GM12878 (cell line): ENCODE results near the gene LCP1. TPM values are rescaled to one million over a fixed set of nuclear protein-coding genes. Genes with fewer than 3 reads are reported as not detected.

ENCODE experiments used
- ATAC-seq: fragments of 200-7000 bp; cut with Tn5 transposase; 3 replicates; pipeline ENCODE4 v1.9.1; 2020; ENCODE audit warnings: mild to moderate bottlenecking, moderate library complexity
- BruUV-seq: library from RNA; stranded (reverse); fragments of 400-500 nt; replicated peaks from 2 replicates; lab custom pipeline; 2021; lab: Mats Ljungman, UMichigan
- CTCF ChIA-PET: fragments of 300-600 bp; sonication (Branson Sonifier 250); formaldehyde crosslinking; extraction: SDS; loops from one replicate; lab custom pipeline; 2021; ENCODE audit warnings: inconsistent platforms; lab: Yijun Ruan, JAX
- POLR2A ChIA-PET: fragments of 350-600 bp; formaldehyde crosslinking; extraction: SDS; loops from one replicate; lab custom pipeline; 2021; ENCODE audit warnings: inconsistent platforms; lab: Charles Lee
- RAD21 ChIA-PET: fragments of 300-600 bp; sonication (Branson Sonifier 250); formaldehyde crosslinking; loops from one replicate; lab custom pipeline; 2023; ENCODE audit warnings: antibody characterized with exemption; ENCODE audit not compliant: unreplicated experiment; lab: Charles Lee
- SMC1A ChIA-PET: fragments of 300-600 bp; sonication (Branson Sonifier 250); formaldehyde crosslinking; loops from one replicate; lab custom pipeline; 2023; ENCODE audit not compliant: unreplicated experiment, uncharacterized antibody; lab: Charles Lee
- DNase-seq: peaks from one replicate; pipeline ENCODE4 v3.0.0-alpha.2; 2011; ENCODE audit warnings: low read depth, low spot score
- FAIRE-seq: peaks from 3 replicates; lab custom pipeline; 2011; peaks lifted over from hg19 to GRCh38; lab: Jason Lieb, UNC
- H2AFZ ChIP-seq: 2 replicates; pipeline ENCODE4 v1.6.0; 2011; ENCODE audit warnings: low read depth, low read length, control low read depth; ENCODE audit not compliant: control insufficient read depth
- H3K27ac ChIP-seq: 2 replicates; pipeline ENCODE4 v1.5.1; 2011; ENCODE audit warnings: control low read depth; ENCODE audit not compliant: control insufficient read depth, insufficient read depth
- H3K27me3 ChIP-seq, 2 experiments: replicated peaks in 1 of 2; 2 replicates each; pipeline versions ENCODE4 v1.6.0 to v1.6.1; 2011; ENCODE audit warnings: low read length in 1 of 2; ENCODE audit not compliant: control insufficient read depth in 2 of 2, insufficient read depth in 2 of 2
- H3K36me3 ChIP-seq, 2 experiments: 2 replicates each; pipeline ENCODE4 v1.5.1; 2011; ENCODE audit warnings: low read length in 1 of 2; ENCODE audit not compliant: control insufficient read depth in 2 of 2, insufficient read depth in 2 of 2
- H3K4me1 ChIP-seq: 2 replicates; pipeline ENCODE4 v1.6.1; 2011; ENCODE audit warnings: mild to moderate bottlenecking, low read length, moderate library complexity, mixed read lengths; ENCODE audit not compliant: control insufficient read depth, insufficient read depth
- H3K4me2 ChIP-seq: 2 replicates; pipeline ENCODE4 v1.6.0; 2011; ENCODE audit warnings: control low read depth; ENCODE audit not compliant: control insufficient read depth, insufficient read depth
- H3K4me3 ChIP-seq: fragments of 200-600 bp; sonication (generic); 2 replicates; pipeline ENCODE4 v1.5.1; 2016
- H3K79me2 ChIP-seq: 2 replicates; pipeline ENCODE4 v1.6.0; 2011; ENCODE audit warnings: low read length; ENCODE audit not compliant: control insufficient read depth, insufficient read depth
- H3K9ac ChIP-seq: 2 replicates; pipeline ENCODE4 v1.8.0; 2011; ENCODE audit warnings: low read length, control low read depth, mixed read lengths; ENCODE audit not compliant: control insufficient read depth, insufficient read depth
- H3K9me3 ChIP-seq: replicated peaks from 3 replicates; pipeline ENCODE4 v1.5.1; 2011; ENCODE audit warnings: mild to moderate bottlenecking, low read length; ENCODE audit not compliant: control insufficient read depth, insufficient read depth
- H4K20me1 ChIP-seq: 2 replicates; pipeline ENCODE4 v1.6.0; 2011; ENCODE audit not compliant: control insufficient read depth, insufficient read depth
- BHLHE40 ChIP-seq, 2 experiments: fragments of 450-650 bp in 1 of 2; IDR thresholded peaks; 2 replicates each; pipeline ENCODE4 v1.6.1; 2011 to 2017; ENCODE audit warnings: low read depth in 2 of 2, borderline replicate concordance in 1 of 2, improper control_type of control experiment in 1 of 2, low read length in 1 of 2, mild to moderate bottlenecking in 1 of 2
- PAX5 ChIP-seq: IDR thresholded peaks from 2 replicates; pipeline ENCODE4 v1.6.1; 2011; ENCODE audit warnings: low read depth, low read length, borderline replicate concordance
- POLR2A ChIP-seq: IDR thresholded peaks from 2 replicates; pipeline ENCODE4 v1.6.1; 2011; ENCODE audit warnings: low read depth, mild to moderate bottlenecking, low read length
- POLR2AphosphoS5 ChIP-seq: IDR thresholded peaks from 2 replicates; pipeline ENCODE4 v1.6.1; 2011; ENCODE audit warnings: mild to moderate bottlenecking, low read length, inconsistent platforms
- WGBS: methylation state at CpG from one replicate; pipeline ENCODE4 v1.1.6; 2016; ENCODE audit warnings: low lambda C conversion rate; ENCODE audit not compliant: insufficient replicate concordance, insufficient coverage; ENCODE audit errors: missing lambda C conversion rate; 5-methylcytosine and 5-hydroxymethylcytosine counted together
- in situ Hi-C: fragments of 300-500 bp; cut with MboI; formaldehyde crosslinking; loops from 9 replicates; pipeline ENCODE4 v1.14.3; 2018; ENCODE audit warnings: mixed read lengths
- intact Hi-C: fragments of 100-400 bp; cut with micrococcal nuclease; formaldehyde crosslinking; loops from one replicate; pipeline ENCODE4 v1.14.2; 2022; ENCODE audit not compliant: unreplicated experiment
- polyA plus RNA-seq, 11 experiments: library from polyadenylated mRNA; depleted of rRNA in 4 of 11; unstranded in 6 of 11; stranded (reverse) in 5 of 11; fragments of >200 nt; fragmentation: Nextera tagmentation in 4 of 11; fragmentation: Illumina TruSeq in 1 of 11; extraction: Ambion mirVana in 4 of 11; extraction: Trizol in 1 of 11; gene quantifications; 1 replicate in 1 of 11; 2 replicates in 10 of 11; pipeline versions ENCODE4 v1.2.1 to v1.2.3, GENCODE V29; 2011 to 2016; ENCODE audit warnings: inconsistent platforms in 2 of 11, missing spikeins in 2 of 11, low read depth in 1 of 11
- total RNA-seq, 4 experiments: library from RNA; depleted of rRNA in 3 of 4; stranded (reverse); fragments of >200 nt in 3 of 4; fragmentation: Illumina TruSeq in 1 of 4; extraction: Trizol in 1 of 4; gene quantifications; 2 replicates each; pipeline versions ENCODE4 v1.2.1 to v1.2.3, GENCODE V29; 2013 to 2021
- TF ChIP-seq, protein P1 (sequence below): IDR thresholded peaks from 2 replicates; pipeline ENCODE4 v1.6.1; 2012; ENCODE audit warnings: low read depth, low read length, improper control_type of control experiment
- TF ChIP-seq, protein P2 (sequence below): fragments of 450-650 bp; formaldehyde crosslinking; IDR thresholded peaks from 2 replicates; pipeline ENCODE4 v1.4.0; 2020; ENCODE audit warnings: mild to moderate bottlenecking, moderate library complexity

Gene LCP1
- total and polyA plus RNA-seq, 10 of the 15 experiments (the other 5 are each of a cell fraction or from before 2014, with no cell fraction given): 775 to 2,201 (median 1,556) TPM

DNA sequence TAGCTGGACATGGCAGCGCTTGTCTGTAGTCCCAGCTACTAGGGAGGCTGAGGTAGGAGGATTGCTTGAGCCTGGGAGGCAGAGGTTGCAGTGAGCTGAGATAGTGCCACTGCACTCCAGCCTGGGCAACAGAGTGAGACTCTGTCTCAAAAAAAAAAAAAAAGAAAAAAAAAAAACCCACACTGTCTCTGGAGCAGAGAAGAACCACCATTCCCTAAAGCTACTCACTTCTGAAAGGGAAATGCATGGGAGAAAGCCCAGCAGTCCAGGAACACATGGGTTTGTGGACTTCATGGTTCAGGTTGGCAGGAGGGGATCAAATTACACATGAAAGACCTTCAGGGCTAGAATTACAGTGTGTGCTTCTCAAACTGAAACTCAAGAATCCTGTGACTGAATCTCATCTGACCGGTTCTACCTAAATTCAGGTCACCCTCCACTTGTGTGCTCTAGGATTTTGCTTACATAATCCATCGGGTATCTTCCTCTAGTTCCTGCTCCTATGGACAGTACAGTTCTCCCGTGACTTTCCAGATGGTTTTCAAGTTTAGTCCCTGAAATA is 46.9 kb downstream of the LCP1 start:
- BruUV-seq: no TSS peak
- intact Hi-C loops (no loop called here), in situ Hi-C loops (no loop called here)
- H3K9ac ChIP-seq: no peak overlapping the region
- FAIRE-seq (no peak), ATAC-seq (peak; percentile 42), DNase-seq (no peak)
- ChIA-PET POLR2A (interaction anchor here (0.6 to 0.7 kb wide), 5 partner anchors 149 to 1195 kb away, joined by 4 to 6 read pairs (median 5); no protein-coding TSS in a partner anchor), CTCF (interaction anchor here (0.6 to 1.4 kb wide), 4 partner anchors 8 to 92 kb away, joined by 3 to 5 read pairs (median 3); no protein-coding TSS in a partner anchor), RAD21 (no interaction called here), SMC1A (interaction anchor here (0.7 to 1.9 kb wide), 7 partner anchors 8 to 219 kb away, joined by 3 to 5 read pairs (median 3); no protein-coding TSS in a partner anchor)
- no peak overlapping the region for H3K27ac ChIP-seq
- H3K4me3 ChIP-seq: no peak overlapping the region
- H3K4me1 ChIP-seq: no peaks in the 10 kb centered on the region
- H3K4me2 ChIP-seq: no peak overlapping the region
- WGBS: 61% methylated on average over 4 of the region's 4 CpGs
- TF ChIP-seq PAX5 (no peak), BHLHE40 (IDR thresholded peaks at IDR 0.05; ENCODE audit: borderline replicate concordance in 1 of 2, low read depth in 2 of 2, low read length in 1 of 2) (no peak), POLR2AphosphoS5 (peak; percentile 63), POLR2A (peak; percentile 46; the same call in 1 of the 2 replicates)
- TF ChIP-seq, protein P1, sequence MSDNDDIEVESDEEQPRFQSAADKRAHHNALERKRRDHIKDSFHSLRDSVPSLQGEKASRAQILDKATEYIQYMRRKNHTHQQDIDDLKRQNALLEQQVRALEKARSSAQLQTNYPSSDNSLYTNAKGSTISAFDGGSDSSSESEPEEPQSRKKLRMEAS: no peak
- TF ChIP-seq, protein P2, sequence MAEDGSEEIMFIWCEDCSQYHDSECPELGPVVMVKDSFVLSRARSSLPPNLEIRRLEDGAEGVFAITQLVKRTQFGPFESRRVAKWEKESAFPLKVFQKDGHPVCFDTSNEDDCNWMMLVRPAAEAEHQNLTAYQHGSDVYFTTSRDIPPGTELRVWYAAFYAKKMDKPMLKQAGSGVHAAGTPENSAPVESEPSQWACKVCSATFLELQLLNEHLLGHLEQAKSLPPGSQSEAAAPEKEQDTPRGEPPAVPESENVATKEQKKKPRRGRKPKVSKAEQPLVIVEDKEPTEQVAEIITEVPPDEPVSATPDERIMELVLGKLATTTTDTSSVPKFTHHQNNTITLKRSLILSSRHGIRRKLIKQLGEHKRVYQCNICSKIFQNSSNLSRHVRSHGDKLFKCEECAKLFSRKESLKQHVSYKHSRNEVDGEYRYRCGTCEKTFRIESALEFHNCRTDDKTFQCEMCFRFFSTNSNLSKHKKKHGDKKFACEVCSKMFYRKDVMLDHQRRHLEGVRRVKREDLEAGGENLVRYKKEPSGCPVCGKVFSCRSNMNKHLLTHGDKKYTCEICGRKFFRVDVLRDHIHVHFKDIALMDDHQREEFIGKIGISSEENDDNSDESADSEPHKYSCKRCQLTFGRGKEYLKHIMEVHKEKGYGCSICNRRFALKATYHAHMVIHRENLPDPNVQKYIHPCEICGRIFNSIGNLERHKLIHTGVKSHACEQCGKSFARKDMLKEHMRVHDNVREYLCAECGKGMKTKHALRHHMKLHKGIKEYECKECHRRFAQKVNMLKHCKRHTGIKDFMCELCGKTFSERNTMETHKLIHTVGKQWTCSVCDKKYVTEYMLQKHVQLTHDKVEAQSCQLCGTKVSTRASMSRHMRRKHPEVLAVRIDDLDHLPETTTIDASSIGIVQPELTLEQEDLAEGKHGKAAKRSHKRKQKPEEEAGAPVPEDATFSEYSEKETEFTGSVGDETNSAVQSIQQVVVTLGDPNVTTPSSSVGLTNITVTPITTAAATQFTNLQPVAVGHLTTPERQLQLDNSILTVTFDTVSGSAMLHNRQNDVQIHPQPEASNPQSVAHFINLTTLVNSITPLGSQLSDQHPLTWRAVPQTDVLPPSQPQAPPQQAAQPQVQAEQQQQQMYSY: no peak
- H3K79me2 ChIP-seq: no peaks in the 10 kb centered on the region
- no peaks in the 10 kb centered on the region for H3K27me3 ChIP-seq
- H3K9me3 ChIP-seq: no peaks in the 10 kb centered on the region
- H2AFZ ChIP-seq: no peak overlapping the region
- H3K36me3 ChIP-seq: peaks cover 34 to 59% of the 10 kb centered on the region in 2 experiments
- H4K20me1 ChIP-seq: no peaks in the 10 kb centered on the region; the same call in 1 of the 2 replicates
